HepG2 (cell line): ENCODE results near the gene ANG. TPM values are rescaled to one million over a fixed set of nuclear protein-coding genes. Genes with fewer than 3 reads are reported as not detected.

Experiments
- AGO2 ChIP-seq: fragments of 200-400 bp; formaldehyde crosslinking; optimal IDR thresholded peaks from 2 replicates; pipeline ENCODE3; 2017; ENCODE audit warnings: mild to moderate bottlenecking, low read depth, low read length, moderate library complexity
- GLI4 ChIP-seq: sonication (generic); formaldehyde crosslinking; IDR thresholded peaks from 2 replicates; pipeline ENCODE4 v1.5.1; 2020; ENCODE audit warnings: missing genetic modification reagents, mild to moderate bottlenecking, moderate library complexity, borderline replicate concordance
- IKZF1 ChIP-seq: fragments of 450-650 bp; IDR thresholded peaks from 2 replicates; pipeline ENCODE4 v1.7.1; 2016
- KDM1A ChIP-seq: IDR thresholded peaks from 2 replicates; pipeline ENCODE4 v1.6.1; 2016; ENCODE audit warnings: missing compliant biosample characterization
- KLF13 ChIP-seq: sonication (generic); formaldehyde crosslinking; IDR thresholded peaks from 2 replicates; pipeline ENCODE4 v1.4.0; 2020; ENCODE audit warnings: mild to moderate bottlenecking, missing genetic modification reagents
- KLF16 ChIP-seq, 2 experiments: sonication (generic) in 1 of 2; formaldehyde crosslinking in 1 of 2; IDR thresholded peaks; 2 replicates each; pipeline versions ENCODE4 v1.6.1 to v1.8.0; 2016 to 2023; ENCODE audit warnings: missing genetic modification reagents in 2 of 2, missing compliant biosample characterization in 1 of 2
- NCOA5 ChIP-seq: sonication (generic); formaldehyde crosslinking; IDR thresholded peaks from 2 replicates; pipeline ENCODE4 v1.4.0; 2020; ENCODE audit warnings: missing genetic modification reagents
- NKX3-1 ChIP-seq: sonication (generic); formaldehyde crosslinking; IDR thresholded peaks from 2 replicates; pipeline ENCODE4 v1.5.0; 2020; ENCODE audit warnings: missing genetic modification reagents
- PCBP1 ChIP-seq: fragments of 200-400 bp; formaldehyde crosslinking; IDR thresholded peaks from 2 replicates; pipeline ENCODE4 v1.6.1; 2017; ENCODE audit warnings: mild to moderate bottlenecking, low read depth, low read length, borderline replicate concordance
- RBM22 ChIP-seq: fragments of 200-400 bp; formaldehyde crosslinking; optimal IDR thresholded peaks from 2 replicates; pipeline ENCODE3; 2017; ENCODE audit warnings: mild to moderate bottlenecking, low read length, moderate library complexity
- TOPORS ChIP-seq: sonication (generic); formaldehyde crosslinking; IDR thresholded peaks from 2 replicates; pipeline ENCODE4 v1.8.0; 2023; ENCODE audit warnings: mild to moderate bottlenecking, missing genetic modification reagents
- ZNF329 ChIP-seq: sonication (generic); formaldehyde crosslinking; IDR thresholded peaks from 2 replicates; pipeline ENCODE4 v1.9.0; 2021; ENCODE audit warnings: low read depth, mild to moderate bottlenecking, missing genetic modification reagents
- ZNF337 ChIP-seq: sonication (generic); formaldehyde crosslinking; IDR thresholded peaks from 2 replicates; pipeline ENCODE4 v1.5.1; 2020; ENCODE audit warnings: missing genetic modification reagents, low read depth, mild to moderate bottlenecking, borderline replicate concordance
- ZNF652 ChIP-seq: IDR thresholded peaks from 2 replicates; pipeline ENCODE4 v1.6.1; 2016; ENCODE audit warnings: low read depth, borderline replicate concordance
- ZSCAN21 ChIP-seq: sonication (generic); formaldehyde crosslinking; IDR thresholded peaks from 2 replicates; pipeline ENCODE4 v1.8.0; 2022; ENCODE audit warnings: mild to moderate bottlenecking, missing genetic modification reagents, moderate library complexity, borderline replicate concordance
- polyA plus RNA-seq, 8 experiments: library from polyadenylated mRNA; depleted of rRNA in 3 of 8; stranded (reverse) in 7 of 8; unstranded in 1 of 8; fragments of >200 nt; fragmentation: Illumina TruSeq in 4 of 8; extraction: Trizol in 4 of 8; gene quantifications; 2 replicates each; pipeline versions ENCODE4 v1.2.1 to v1.2.3, GENCODE V29; 2011 to 2016; ENCODE audit warnings: low read depth in 4 of 8, missing spikeins in 1 of 8, mixed read lengths in 1 of 8; ENCODE audit not compliant: insufficient read depth in 1 of 8
- total RNA-seq, 5 experiments: library from RNA; depleted of rRNA; stranded (reverse); fragments of >200 nt; fragmentation: Illumina TruSeq; extraction: Trizol; gene quantifications; 2 replicates each; pipeline ENCODE4 v1.2.3, GENCODE V29; 2016; ENCODE audit warnings: low read depth in 1 of 5
- TF ChIP-seq, protein P1 (sequence below): sonication (generic); formaldehyde crosslinking; IDR thresholded peaks from 2 replicates; pipeline ENCODE4 v1.8.1; 2022; ENCODE audit warnings: low read depth, mild to moderate bottlenecking, missing genetic modification reagents
- TF ChIP-seq, protein P2 (sequence below): sonication (generic); formaldehyde crosslinking; IDR thresholded peaks from 2 replicates; pipeline ENCODE4 v1.9.0; 2021; ENCODE audit warnings: missing genetic modification reagents, borderline replicate concordance
- TF ChIP-seq, protein P3 (sequence below): sonication (generic); formaldehyde crosslinking; IDR thresholded peaks from 2 replicates; pipeline ENCODE4 v1.5.0; 2020; ENCODE audit warnings: mild to moderate bottlenecking, missing genetic modification reagents, borderline replicate concordance

ANG gene
- total and polyA plus RNA-seq, 2 of the 13 experiments (the other 11 are each of a cell fraction or from before 2014, with no cell fraction given), result 83.6 to 401 TPM

DNA sequence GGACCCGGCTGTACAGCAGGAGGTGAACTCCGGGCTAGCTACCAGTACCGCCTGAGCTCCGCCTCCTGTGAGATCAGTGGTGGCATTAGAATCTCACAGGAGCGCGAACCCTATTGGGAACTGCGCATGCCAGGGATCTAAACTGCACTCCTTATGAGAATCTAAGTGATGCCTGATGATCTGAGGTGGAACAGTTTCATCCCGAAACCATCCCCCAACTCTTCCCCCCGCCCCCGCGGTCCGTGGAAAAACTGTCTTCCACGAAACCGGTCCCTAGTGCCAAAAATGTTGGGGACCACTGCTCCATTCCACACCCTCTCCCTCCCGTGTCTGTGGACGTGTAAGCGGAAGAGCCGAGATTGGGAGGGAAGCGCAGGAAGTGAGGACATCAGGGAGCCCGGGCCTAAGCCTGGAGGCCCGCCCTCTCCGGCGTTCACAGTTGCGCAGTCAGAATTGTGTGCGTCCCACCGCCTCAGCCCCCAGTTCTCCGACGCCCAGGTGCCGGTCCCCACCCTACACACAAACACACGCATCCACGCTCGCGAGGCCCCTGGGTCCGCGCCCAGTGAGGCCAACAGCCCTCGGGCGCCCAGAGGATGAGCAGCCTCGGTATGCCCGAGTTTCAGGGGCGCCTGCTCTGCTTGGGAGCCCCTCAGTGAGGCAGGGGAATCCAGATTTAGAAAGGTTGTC lies 6.0 kb upstream of the ANG start (continued):
- TF ChIP-seq AGO2, result peak; percentile 85
- TF ChIP-seq RBM22, result no peak
- peak; percentile 24; the same call in 1 of the 2 replicates for TF ChIP-seq ZNF337 (CRISPR knock-in tag)
- peak; percentile 79; the same call in 1 of the 2 replicates for TF ChIP-seq KLF13 (CRISPR knock-in tag)
- 0 out of 2 replicates have a peak, but pooled peaks have one; percentile 24 for TF ChIP-seq ZNF652 (CRISPR knock-in tag)
- peak; percentile 54; the same call in 1 of the 2 replicates for TF ChIP-seq NKX3-1 (CRISPR knock-in tag)
- TF ChIP-seq, protein P1, sequence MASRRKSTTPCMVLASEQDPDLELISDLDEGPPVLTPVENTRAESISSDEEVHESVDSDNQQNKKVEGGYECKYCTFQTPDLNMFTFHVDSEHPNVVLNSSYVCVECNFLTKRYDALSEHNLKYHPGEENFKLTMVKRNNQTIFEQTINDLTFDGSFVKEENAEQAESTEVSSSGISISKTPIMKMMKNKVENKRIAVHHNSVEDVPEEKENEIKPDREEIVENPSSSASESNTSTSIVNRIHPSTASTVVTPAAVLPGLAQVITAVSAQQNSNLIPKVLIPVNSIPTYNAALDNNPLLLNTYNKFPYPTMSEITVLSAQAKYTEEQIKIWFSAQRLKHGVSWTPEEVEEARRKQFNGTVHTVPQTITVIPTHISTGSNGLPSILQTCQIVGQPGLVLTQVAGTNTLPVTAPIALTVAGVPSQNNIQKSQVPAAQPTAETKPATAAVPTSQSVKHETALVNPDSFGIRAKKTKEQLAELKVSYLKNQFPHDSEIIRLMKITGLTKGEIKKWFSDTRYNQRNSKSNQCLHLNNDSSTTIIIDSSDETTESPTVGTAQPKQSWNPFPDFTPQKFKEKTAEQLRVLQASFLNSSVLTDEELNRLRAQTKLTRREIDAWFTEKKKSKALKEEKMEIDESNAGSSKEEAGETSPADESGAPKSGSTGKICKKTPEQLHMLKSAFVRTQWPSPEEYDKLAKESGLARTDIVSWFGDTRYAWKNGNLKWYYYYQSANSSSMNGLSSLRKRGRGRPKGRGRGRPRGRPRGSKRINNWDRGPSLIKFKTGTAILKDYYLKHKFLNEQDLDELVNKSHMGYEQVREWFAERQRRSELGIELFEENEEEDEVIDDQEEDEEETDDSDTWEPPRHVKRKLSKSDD (CRISPR knock-in tag), result peak; percentile 86; the same call in 1 of the 2 replicates
- 0 out of 2 replicates have a peak, but pooled peaks have one; percentile 25 for TF ChIP-seq ZNF329 (CRISPR knock-in tag)
- no peak; the same call in 1 of the 2 replicates for TF ChIP-seq TOPORS (CRISPR knock-in tag)
- peak; percentile 10; the same call in 1 of the 2 replicates for TF ChIP-seq KDM1A
- peak; percentile 73 for TF ChIP-seq ZSCAN21 (CRISPR knock-in tag)
- 0 out of 2 replicates have a peak, but pooled peaks have one; percentile 42 for TF ChIP-seq PCBP1
- peak; percentile 78; the same call in 1 of the 2 replicates for TF ChIP-seq GLI4 (CRISPR knock-in tag)
- no peak for TF ChIP-seq IKZF1
- TF ChIP-seq KLF16 (CRISPR knock-in tag; IDR thresholded peaks at IDR 0.05), result peak in 1 of 2 experiments; percentile 38; a peak in 1 of 4 replicates
- TF ChIP-seq NCOA5, result 0 out of 2 replicates have a peak, but pooled peaks have one; percentile 52
- TF ChIP-seq, protein P2, sequence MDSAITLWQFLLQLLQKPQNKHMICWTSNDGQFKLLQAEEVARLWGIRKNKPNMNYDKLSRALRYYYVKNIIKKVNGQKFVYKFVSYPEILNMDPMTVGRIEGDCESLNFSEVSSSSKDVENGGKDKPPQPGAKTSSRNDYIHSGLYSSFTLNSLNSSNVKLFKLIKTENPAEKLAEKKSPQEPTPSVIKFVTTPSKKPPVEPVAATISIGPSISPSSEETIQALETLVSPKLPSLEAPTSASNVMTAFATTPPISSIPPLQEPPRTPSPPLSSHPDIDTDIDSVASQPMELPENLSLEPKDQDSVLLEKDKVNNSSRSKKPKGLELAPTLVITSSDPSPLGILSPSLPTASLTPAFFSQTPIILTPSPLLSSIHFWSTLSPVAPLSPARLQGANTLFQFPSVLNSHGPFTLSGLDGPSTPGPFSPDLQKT (CRISPR knock-in tag), result peak; percentile 61; the same call in 1 of the 2 replicates
- TF ChIP-seq, protein P3, sequence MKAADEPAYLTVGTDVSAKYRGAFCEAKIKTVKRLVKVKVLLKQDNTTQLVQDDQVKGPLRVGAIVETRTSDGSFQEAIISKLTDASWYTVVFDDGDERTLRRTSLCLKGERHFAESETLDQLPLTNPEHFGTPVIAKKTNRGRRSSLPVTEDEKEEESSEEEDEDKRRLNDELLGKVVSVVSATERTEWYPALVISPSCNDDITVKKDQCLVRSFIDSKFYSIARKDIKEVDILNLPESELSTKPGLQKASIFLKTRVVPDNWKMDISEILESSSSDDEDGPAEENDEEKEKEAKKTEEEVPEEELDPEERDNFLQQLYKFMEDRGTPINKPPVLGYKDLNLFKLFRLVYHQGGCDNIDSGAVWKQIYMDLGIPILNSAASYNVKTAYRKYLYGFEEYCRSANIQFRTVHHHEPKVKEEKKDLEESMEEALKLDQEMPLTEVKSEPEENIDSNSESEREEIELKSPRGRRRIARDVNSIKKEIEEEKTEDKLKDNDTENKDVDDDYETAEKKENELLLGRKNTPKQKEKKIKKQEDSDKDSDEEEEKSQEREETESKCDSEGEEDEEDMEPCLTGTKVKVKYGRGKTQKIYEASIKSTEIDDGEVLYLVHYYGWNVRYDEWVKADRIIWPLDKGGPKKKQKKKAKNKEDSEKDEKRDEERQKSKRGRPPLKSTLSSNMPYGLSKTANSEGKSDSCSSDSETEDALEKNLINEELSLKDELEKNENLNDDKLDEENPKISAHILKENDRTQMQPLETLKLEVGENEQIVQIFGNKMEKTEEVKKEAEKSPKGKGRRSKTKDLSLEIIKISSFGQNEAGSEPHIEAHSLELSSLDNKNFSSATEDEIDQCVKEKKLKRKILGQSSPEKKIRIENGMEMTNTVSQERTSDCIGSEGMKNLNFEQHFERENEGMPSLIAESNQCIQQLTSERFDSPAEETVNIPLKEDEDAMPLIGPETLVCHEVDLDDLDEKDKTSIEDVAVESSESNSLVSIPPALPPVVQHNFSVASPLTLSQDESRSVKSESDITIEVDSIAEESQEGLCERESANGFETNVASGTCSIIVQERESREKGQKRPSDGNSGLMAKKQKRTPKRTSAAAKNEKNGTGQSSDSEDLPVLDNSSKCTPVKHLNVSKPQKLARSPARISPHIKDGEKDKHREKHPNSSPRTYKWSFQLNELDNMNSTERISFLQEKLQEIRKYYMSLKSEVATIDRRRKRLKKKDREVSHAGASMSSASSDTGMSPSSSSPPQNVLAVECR (CRISPR knock-in tag), result peak; percentile 32; the same call in 1 of the 2 replicates
